GM19239 (cell line): Measurements from ENCODE around the gene GORASP2.
A peak's percentile ranks its signal among the peaks of the same experiment; 100 is the strongest.

Source experiments
- DNase-seq: peaks from one replicate; pipeline ENCODE4 v3.0.0; 2011; ENCODE audit warnings: low spot score; ENCODE audit not compliant: insufficient read length
- FAIRE-seq: peaks from 2 replicates; lab custom pipeline; 2011; peaks lifted over from hg19 to GRCh38; lab: Jason Lieb, UNC

Gene GORASP2

GRCh38 chr2:170953941-170954340 lies 24.9 kb downstream of the GORASP2 start:
- FAIRE-seq (no peak), DNase-seq (no peak)

GRCh38 chr2:170963386-170963785 lies 34.3 kb downstream of the GORASP2 start:
- FAIRE-seq = no peak
- DNase-seq = no peak

DNA sequence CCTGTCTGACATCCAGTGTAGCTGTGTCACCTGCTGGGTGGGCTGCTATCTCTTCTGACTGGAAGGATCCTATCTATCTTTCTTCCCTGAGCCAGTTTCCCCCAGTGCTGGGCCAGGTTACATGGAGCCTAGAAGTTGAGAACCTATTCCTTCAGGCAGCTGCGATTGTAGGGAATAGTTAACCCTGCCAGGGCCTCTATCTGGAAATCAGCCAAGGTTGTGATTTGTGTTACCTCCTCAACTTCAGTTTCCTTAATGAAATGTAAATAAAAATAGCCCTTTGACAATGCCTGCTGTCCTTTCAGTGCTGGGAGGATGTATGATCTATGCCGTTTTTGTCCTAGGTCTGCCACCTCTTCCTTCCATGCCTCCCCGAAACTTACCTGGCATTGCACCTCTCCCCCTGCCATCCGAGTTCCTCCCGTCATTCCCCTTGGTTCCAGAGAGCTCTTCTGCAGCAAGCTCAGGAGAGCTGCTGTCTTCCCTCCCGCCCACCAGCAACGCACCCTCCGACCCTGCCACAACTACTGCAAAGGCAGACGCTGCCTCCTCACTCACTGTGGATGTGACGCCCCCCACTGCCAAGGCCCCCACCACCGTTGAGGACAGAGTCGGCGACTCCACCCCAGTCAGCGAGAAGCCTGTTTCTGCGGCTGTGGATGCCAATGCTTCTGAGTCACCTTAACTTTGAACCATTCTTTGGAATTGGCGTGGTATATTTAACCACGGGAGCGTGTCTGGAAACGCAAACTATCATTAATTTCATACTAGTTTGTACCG lies 36.6 kb downstream of the GORASP2 start:
- FAIRE-seq = no peak
- no peak for DNase-seq

DNA sequence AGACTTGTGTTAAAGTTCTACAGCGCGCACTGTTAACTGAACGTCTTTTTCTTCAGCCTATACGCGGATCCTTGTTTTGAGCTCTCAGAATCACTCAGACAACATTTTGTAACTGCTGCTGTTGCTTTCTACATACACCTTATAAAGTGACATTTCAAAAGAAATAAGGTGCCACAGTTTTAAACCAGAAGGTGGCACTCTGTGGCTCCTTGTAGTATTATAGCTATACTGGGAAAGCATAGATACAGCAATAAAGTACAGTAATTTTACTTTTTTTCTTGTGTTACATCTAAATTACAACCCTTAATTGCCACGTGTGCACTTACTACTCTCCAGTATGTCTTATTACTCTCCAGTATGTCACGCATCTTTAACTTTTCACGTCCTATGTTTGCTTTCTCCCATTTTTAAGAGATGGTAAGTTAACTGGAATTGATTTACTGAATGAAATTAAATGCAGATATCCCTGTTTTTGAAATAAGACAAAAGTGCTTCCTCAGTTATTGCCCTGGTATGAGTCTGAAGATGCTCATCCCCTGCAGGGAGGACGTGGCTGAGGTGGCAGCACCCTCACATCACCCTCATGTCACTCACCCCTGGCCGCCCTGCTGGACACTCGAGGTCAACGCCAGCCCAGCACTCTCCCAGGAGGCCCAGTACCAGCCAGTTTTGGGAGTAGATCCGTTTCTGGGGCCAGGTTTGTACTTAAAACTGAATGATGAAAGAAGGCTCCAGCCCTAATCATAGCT lies 37.8 kb downstream of the GORASP2 start:
- DNase-seq (no peak), FAIRE-seq (no peak)

- FAIRE-seq (no peak), DNase-seq (no peak)
Measured at GRCh38 chr2:170967553-170967952, 38.5 kb downstream of the GORASP2 start.

DNA sequence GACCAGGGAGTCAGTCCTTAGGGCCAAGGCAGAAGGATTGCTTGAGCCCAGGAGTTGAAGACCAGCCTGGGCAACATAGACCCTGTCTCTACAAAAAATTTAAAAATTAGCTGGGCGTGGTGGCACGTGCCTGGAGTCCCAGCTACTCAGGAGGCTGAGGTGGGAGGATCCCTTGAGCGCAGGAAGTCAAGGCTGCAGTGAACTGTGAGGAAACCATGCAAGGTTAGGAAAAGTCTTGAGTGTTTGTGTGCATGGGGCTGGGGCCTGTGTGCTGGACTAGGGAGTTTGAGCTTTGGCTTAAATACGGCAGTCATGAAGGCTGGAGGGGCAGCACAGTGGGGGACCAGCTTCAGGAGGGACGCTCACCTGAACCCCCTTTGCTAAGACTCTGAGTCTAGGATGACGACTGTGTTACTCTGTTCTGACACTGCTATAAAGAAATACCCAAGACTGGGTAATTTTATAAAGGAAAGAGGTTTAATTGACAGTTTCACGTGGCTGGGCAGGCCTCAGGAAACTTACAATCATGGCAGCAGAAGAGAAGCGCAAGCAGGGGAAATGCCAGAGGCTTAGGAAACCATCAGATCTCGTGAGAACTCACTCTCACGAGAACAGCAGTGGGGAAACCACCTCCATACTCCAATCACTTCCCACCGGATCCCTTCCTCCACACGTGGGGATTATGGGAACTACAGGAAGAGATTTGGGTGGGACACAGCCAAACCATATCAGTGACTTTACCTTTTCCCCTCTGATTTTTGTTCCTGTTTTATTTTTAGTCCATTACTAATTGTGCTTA lies 39.4 kb downstream of the GORASP2 start:
- FAIRE-seq = no peak
- DNase-seq = no peak

DNA sequence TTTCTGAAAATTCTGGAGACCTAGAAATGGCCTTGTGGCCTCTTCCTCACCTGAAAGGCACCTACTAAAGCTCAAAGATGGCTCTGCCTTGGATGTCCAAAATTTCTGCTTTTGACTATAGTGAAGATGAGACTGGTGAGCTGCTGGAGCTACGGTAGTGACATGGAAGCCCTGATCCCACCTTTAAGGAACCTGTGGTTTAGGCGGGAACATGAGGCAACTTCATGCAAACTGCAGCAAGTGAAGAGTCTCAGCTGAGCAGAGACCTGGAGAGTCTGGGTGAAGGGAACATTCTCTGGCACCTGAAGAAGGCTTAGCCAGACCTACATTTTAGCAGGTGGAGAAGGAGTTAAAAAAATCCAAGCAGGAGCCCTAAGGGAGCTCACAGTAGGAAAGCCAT lies 40.0 kb downstream of the GORASP2 start:
- DNase-seq (no peak), FAIRE-seq (no peak)

DNA sequence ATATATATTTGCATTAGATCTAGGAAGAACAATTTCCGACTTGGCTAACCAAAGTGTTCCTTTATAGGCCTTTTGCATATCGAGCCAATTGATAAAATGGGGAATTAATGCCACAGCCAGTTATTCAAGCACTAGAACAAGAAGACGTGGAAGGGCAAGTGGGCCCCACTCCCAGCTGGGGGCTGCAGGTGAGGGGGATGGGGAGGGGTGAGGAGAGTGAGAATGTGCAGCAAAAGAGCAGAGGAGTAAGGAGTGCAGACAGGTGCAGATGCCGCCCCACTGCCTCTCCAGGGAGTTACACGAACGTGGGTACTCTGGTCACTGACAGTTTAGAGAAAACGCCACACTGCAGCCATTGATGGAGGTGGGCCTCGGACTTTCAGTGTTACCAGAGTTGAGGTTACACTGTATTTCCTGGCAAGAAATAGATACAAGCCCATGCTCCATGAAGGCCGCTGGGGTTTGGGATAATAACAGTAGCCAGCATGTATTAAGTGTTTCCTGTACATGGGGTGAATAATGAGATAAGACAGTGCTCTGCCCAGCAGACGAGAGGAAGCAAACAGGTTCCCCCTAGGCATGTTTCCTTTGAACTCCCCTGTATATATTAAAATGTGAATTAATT lies 40.9 kb downstream of the GORASP2 start:
- FAIRE-seq = no peak
- no peak for DNase-seq

- FAIRE-seq (no peak), DNase-seq (no peak)
Measured at GRCh38 chr2:170971071-170971470, 42.0 kb downstream of the GORASP2 start.

DNA sequence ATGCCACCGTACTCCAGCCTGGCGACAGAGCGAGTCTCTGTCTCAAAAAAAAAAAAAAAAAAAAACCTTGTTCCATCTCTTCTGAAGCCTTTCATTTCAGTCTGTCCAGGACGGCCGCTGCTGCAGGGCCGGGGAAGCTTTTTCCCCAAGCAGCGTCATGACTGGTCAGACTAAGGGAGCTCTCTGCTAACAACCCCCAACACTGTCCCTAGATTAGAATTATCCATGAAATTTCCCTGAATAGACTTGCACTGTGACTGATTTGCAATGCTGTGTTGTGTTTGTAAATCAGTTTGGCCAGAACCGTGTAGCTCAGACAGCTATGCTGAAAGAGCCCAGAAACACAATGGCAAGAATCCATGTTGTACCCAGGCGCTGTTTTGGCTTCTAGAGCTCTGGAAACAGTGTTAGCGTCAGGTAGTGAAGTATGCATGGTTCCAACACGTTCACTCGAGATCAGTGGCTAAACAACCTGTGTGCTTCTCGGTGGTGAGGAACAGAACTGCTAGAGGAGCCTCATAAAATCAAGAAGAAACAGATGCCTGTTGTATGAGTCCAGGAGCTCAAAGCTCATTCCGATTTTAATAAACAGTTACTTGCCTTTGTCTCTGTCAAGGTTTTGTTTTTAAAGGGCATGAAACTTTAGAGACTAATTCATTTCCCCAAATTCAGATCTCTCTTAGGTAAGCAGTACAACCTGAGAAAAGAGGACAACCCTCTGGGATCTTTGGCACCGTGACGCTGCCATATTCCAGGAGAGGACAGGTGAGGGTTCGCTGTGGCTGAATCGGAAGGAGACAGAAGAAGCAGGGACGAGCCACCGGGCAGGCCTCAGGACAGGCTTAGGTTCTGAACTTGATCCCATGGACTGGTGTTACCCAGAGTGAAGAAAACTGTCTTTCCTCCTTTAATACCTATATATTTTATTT lies 43.5 kb downstream of the GORASP2 start:
- DNase-seq (no peak), FAIRE-seq (no peak)

DNA sequence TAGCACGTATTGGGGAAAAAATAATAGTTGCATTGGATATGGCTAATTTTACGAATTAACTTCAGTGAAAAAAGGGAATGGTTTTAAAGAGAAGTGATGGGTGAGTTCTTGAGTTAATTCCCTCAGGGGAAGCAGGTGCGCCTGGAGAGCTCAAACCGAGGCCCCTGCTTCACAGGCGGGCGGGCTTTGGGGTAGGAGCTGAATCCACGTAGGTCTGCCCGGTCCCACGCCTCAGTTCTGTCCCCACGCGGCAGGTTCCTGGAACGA lies 44.1 kb downstream of the GORASP2 start:
- FAIRE-seq (no peak), DNase-seq (no peak)

DNA sequence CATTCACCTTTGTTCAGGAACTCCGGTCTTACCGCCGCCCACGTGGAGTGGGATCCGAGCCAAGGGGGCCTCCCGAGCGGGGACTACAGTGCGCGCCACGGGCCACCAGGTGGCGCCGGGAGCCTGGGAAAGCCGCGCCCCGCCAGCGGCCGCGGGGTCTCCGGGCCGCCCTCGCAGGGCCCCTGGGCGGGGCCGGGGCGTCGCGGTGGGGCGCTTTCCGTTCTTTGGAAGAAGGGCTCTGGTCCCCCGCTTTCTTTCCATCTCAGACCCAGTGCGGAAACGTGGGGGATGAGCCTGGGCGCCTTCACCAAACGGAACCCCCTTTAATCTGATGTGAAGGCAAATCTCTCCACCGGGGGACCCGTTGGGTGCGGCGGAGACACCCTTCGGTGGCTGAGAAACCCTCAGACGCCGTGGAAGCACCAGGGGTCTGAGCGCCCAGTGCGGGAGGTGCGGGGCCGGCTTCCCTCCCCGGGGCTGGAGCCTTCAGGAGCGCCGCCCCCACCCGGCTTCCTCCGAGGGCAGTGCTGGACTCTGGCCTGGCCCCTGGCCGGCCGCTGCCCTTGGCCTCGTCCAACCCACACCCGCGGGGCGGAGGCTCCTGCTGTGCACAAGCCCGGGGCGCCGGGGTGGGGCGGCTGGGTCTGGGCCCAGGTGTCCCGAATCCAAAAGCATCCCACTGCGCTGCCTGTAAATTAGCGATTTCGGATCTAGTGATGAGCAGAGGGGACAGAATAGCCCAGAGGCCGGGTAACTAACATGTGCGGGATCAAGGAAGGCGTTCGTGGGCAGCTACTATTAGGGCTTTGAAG lies 44.6 kb downstream of the GORASP2 start:
- peak; percentile 77 for FAIRE-seq
- peak; percentile 88 for DNase-seq

DNA sequence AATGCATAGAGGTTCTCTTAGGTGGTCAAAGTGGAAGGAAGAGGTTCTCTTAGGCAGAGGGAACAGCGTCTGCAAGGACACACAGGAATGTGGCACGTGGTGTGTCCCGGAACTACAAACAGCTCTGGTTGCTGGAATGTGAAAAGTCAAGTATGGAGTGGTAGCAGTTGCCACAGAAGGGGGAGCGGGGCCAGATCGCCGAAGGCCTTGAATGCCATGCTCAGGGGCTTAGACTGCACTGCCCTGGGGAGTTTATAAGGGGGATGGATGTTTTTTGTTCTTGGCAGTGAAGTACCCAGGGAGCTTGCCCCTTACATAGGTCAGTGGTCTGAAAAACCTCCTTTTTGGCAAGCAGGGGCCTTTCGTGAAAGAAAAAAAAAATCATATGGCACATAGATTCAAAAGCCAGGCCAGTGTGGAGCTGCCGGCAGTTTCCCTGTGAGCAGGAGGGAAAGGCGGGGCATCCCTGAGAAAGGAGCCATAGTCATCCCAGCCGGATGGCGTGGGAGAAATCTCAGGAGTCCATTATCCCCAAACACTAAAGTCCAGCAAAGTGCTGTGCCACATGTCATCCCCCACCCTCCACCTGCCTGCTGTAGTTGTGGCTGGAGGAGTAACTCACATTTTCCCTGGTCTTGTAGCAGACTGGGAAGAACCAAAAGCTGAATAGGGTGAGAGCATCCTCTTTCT lies 45.4 kb downstream of the GORASP2 start:
- DNase-seq = no peak
- FAIRE-seq = no peak

DNA sequence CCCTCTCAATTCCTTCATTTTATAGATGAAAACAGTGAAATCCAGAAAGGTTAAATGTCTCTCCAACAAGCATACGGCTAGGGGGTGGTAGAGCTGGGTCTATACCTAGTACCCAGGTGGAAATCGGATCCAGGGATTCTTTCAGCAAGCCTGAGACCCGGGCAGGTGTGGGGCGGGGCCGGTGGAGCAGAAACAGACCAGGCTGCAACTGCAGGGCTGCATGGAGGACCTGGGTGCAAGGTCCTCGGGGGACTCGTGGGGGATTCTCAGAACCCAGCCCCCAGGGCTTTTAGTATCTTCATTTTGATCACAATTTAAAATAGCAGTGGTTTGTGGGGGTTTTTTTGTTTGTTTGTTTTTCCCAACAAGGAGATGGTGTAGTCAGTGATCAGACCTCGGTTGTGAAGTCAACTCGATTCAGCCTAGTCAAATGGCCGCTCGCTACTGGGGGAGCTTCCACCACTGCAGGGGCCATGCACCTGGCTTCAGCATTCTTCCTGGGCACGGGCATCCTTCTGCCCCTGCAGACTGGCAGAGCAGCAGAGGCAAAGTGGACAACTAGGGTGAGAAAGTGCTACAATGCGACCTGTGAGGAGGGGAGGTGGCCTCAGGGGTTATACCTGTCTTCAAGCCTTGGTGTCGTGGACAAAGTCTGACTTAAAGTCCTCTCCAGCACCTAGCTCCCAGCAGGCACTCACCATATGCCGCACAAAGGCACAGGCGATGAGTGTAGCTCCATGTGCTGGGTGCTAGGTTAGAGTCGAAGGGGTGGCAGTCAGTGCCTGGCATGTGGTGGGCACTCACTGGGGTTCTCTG lies 46.3 kb downstream of the GORASP2 start:
- FAIRE-seq = no peak
- DNase-seq = no peak

DNA sequence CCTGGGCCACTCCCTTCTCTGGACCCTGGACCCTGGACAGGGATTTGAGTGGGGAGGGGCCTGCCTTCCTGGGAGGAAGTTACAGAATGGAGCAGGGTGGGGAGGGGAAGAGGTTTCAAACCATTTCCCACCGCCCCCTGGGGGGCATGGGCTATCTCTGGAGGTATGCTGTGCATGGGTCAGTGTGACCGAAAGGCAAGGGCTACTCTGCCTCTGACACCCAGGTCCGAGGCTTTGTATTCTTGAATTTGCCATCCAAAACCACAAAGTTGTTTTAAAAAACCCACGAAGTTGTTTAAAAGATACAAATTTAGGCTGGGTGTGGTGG lies 46.9 kb downstream of the GORASP2 start:
- no peak for DNase-seq

GRCh38 chr2:170984079-170984478 lies 55.0 kb downstream of the GORASP2 start:
- FAIRE-seq = no peak
- DNase-seq = no peak

More for the DNA sequence above, 46.9 kb downstream of the GORASP2 start:
- FAIRE-seq = no peak

DNA sequence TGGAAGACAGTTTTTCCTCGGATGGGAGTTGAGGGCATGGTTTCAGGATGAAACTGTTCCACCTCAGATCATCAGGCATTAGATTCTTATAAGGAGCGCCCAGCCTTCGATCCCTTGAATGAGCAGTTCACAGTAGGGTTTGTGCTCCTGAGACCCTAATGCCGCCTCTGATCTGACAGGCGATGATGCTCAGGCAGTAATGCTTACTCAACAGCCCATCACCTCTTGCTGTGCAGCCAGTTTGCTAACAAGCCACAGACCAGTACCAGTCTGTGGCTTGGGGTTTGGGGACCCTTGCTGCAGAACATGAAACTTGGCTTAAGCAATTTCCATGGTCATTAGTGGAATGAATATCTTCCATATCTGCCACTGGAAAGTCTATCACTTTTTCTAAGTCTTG lies 56.4 kb downstream of the GORASP2 start:
- no peak for DNase-seq
- FAIRE-seq = no peak
